ENCODE data around the gene TPSAB1.

- TF ChIP-seq, protein P1, sequence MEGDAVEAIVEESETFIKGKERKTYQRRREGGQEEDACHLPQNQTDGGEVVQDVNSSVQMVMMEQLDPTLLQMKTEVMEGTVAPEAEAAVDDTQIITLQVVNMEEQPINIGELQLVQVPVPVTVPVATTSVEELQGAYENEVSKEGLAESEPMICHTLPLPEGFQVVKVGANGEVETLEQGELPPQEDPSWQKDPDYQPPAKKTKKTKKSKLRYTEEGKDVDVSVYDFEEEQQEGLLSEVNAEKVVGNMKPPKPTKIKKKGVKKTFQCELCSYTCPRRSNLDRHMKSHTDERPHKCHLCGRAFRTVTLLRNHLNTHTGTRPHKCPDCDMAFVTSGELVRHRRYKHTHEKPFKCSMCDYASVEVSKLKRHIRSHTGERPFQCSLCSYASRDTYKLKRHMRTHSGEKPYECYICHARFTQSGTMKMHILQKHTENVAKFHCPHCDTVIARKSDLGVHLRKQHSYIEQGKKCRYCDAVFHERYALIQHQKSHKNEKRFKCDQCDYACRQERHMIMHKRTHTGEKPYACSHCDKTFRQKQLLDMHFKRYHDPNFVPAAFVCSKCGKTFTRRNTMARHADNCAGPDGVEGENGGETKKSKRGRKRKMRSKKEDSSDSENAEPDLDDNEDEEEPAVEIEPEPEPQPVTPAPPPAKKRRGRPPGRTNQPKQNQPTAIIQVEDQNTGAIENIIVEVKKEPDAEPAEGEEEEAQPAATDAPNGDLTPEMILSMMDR (IDR thresholded peaks at IDR 0.05; ENCODE audit: extremely low read depth in 1 of 2, insufficient read depth in 1 of 2, low read depth in 1 of 2, low read length in 2 of 2), result no peak
- TF ChIP-seq POLR2A (IDR thresholded peaks at IDR 0.05; ENCODE audit: low read depth, low read length), result no peak
- no peak for TF ChIP-seq JUN (IDR thresholded peaks at IDR 0.05; ENCODE audit: borderline replicate concordance, insufficient read depth, insufficient read length, low read depth)
- no peak for TF ChIP-seq GATA2 (IDR thresholded peaks at IDR 0.05; ENCODE audit: insufficient read depth, insufficient read length, low read depth, low read length)
- TF ChIP-seq, protein P2, sequence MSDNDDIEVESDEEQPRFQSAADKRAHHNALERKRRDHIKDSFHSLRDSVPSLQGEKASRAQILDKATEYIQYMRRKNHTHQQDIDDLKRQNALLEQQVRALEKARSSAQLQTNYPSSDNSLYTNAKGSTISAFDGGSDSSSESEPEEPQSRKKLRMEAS (IDR thresholded peaks at IDR 0.05; ENCODE audit: insufficient read depth, insufficient read length), result no peak
Measured at GRCh38 chr16:1222553-1223354, 17.8 kb upstream of the TPSAB1 start.
